HG03103 (cell line): ENCODE measurements around the gene LRRC1.
"Not testable (repeated sequence)": the region's sequence is repeated elsewhere in the genome, so short reads cannot be mapped to it uniquely, and the experiment has no call there.

Source experiments
- ATAC-seq: cut with Tn5 transposase; IDR thresholded peaks from one replicate; pipeline ENCODE4 v1.9.1; 2021; ENCODE audit warnings: low read depth; ENCODE audit not compliant: unreplicated experiment

Gene LRRC1

GRCh38 chr6:53790886-53791285 is 3.9 kb upstream of the LRRC1 start:
- ATAC-seq = no peak

DNA sequence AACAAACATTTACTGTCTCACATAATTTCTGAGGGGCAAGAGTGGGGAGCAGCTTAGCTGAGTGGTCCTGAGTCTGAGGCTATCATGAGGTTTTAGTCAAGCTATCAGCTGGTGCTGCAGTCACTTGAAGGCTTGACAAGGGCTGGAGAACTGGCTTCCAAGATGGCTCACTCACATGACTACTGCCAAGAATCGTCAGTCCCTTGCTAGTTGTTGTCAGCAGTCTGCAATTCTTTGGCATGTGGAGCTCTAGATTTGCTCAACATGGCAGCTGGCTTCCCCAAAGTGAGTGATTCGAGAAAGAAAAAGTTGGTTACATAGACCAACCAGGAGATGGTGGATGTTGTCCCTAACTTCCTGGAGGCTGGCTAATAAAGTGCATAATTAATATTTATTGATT is 2.8 kb upstream of the LRRC1 start:
- ATAC-seq = no peak

- no peak for ATAC-seq
Measured at GRCh38 chr6:53792973-53793317, 1.9 kb upstream of the LRRC1 start.

DNA sequence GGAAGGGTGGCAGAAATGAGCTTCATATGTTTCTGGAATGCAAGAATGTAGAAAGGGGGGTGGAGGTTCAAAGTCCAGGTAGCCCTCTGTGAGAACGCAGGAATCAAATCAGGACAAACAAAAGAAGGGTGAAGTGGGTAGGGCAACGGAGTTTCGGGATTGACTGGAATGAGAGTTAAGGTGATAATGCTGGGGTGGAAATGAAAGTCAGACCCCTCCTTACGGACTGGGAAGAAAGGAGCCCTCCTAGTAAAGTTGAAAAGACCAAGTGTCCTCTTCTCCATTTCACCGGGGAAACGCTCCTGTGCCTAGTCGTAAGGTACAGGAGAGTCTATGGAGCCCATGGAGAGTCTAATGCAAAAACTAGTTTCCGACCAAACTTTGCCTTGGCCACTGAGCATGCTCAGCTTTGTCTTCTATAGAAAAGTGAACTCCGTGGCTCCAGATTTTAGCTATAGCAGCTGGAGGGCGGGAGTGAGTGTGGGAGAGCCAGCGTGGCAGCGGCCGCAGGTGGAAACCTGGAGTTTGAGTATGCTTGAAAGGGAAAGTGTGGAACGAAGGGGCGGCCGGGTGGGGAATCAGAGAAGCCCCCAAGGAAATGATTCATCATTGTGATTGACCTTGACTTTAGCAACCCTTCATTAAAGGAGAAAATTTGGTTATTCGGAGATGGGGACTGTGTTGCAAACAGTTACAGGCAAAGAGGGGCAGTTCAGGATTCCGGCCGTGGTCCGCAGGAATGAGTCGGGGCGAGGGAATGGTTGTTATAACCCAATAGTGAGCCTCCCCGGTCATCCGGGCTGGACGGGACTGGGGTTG is 1.3 kb upstream of the LRRC1 start:
- ATAC-seq = peak; percentile 29

DNA sequence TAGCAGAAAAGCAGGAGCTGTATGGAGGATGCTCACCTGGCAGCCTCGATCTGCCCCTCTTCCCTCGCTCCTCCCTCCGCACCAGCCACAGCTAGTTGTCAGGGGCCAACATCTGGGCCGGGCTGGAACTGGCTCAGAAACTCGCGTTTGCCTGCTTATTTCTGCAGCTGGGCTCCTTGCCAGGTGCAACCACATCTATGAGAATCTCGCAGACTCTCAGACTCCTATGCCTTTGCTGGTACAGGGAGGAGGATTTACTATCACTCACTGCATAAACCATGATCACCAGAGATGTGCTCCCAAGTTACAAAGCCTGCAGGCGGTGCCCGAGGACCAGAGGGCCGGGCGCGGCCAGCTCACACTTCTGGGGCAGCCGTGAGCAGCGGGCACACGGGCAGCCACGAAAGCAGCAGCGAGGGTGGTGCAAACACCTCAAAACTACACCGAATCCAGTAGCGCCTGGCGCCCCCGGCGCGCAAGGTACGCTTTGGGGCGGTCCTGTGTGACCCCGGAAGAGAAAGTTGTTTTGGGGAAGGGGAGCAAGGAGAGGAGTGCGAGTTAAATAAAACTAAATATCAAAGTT is 577 bp upstream of the LRRC1 start:
- ATAC-seq = peak; percentile 33

- peak; percentile 9 for ATAC-seq
Measured at GRCh38 chr6:53795340-53795701, 516 bp downstream of the LRRC1 start.

- no peak for ATAC-seq
Measured at GRCh38 chr6:53795702-53796450, 1.1 kb downstream of the LRRC1 start.

GRCh38 chr6:53796451-53796780 is 1.6 kb downstream of the LRRC1 start:
- no peak for ATAC-seq

GRCh38 chr6:53796791-53797190 is 2.0 kb downstream of the LRRC1 start:
- no peak for ATAC-seq

GRCh38 chr6:53797304-53797703 is 2.5 kb downstream of the LRRC1 start:
- ATAC-seq = no peak

- no peak for ATAC-seq
Measured at GRCh38 chr6:53799340-53799739, 4.5 kb downstream of the LRRC1 start.

DNA sequence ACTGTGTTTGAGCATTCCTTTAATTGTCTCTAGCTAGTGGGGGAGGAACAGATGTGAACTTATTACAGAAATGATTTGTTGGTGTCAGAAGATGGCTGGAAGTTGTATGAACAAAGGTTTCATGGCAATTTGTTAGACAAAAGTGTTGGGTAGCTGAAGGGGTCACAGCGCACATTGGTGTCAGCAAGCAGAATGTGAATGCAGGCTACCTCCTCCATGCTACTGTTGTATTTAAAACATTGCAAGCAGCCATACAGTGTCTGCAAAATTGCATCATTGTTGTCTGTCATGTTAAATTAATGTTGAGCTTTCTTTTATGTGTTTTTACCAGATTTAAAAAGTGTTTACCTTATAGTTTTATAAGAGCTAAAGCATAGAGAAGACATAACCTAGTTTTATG is 6.2 kb downstream of the LRRC1 start:
- no peak for ATAC-seq

DNA sequence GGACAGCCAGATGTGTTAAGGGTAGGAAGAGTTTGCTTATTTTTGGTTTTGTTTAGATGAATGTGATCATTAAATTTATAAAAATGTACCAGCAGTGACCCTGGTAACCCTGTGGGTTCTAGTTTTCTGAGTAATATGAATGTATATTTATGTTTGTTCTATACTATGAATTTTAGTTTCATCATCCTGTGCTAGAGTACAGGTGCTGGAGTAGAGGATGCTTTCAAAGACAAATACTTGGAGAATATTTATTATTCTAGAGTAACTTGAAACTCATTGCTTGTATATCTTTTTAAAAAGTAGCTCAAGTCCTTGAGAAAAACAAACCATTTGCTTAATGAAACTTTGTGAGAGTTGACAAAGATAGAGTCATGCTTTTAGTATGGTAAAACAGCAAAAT is 7.8 kb downstream of the LRRC1 start:
- no peak for ATAC-seq

DNA sequence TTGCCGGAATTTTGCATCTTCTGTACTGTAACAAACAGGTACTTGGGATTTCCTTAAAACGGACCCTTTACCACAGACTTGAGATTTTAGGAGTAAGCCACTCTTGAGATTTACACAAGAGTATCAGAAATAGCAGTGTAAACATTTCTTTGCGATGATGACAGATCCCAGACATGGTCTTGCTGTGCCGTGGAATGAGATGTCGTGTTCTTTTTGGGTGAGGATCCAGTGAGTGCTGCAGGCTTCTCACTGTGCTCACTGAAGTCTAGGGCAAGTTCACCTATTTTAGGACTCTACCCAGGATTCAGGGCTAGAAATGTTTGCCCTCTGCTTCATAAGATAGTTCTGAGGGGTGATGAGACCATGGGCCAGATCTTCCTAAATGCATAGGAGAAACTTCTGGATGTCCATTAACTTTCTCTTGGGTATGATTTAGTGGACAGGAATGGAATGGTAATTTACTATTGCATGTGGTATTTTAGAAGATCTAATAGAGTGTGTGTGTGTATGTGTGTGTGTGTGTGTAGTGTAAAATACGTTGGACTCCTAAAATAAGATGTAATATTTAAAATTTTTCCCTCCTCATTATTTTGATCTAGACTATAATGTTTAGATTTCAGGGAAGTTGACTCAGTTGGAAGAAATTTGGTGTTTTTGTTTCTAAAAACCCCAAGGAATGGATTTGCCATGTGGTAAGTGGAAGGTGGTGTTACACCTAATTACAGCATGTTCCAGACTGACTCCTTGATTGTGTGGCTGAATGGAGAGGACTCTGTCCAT is 8.5 kb downstream of the LRRC1 start:
- no peak for ATAC-seq

GRCh38 chr6:53805016-53805415 is 10.2 kb downstream of the LRRC1 start:
- ATAC-seq = no peak

GRCh38 chr6:53805725-53806124 is 10.9 kb downstream of the LRRC1 start:
- no peak for ATAC-seq

DNA sequence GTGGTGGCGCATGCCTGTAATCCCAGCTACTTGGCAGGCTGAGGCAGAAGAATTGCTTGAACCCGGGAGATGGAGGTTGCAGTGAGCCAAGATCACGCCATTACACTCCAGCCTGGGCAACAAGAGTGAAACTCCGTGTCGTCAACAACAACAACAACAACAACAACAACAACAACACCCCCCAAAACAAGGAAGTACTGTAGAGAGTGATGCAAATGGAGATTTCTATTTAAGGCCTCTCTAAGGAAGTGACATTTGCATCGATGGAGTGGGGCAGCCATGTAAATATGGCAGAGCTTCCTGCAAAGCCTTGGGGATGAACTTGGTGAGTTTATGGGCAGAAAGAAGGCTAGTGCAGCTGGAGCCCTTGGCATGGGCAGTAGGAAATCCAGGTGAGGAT is 12.8 kb downstream of the LRRC1 start:
- ATAC-seq = not testable (repeated sequence)

GRCh38 chr6:53808302-53808881 is 13.6 kb downstream of the LRRC1 start:
- ATAC-seq = no peak

DNA sequence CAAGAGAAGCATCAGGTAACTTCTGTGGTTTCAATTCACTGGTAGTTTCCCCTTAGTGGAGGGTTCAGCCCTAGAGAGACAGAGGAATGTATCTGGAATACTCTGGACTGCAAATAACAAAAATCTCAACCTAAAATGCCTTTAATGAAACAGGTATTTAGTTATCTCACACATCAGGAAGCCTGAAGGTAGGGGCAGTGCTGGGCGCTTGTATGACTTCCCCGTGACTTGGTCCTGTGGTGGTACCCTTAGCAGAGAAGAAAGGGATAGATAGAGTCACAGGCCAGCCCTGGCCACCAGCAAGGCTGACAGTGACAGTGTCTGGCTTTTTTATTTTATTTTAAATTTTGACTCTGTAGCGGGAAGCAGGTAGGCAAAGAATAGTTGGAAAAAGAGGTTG is 14.9 kb downstream of the LRRC1 start:
- no peak for ATAC-seq

DNA sequence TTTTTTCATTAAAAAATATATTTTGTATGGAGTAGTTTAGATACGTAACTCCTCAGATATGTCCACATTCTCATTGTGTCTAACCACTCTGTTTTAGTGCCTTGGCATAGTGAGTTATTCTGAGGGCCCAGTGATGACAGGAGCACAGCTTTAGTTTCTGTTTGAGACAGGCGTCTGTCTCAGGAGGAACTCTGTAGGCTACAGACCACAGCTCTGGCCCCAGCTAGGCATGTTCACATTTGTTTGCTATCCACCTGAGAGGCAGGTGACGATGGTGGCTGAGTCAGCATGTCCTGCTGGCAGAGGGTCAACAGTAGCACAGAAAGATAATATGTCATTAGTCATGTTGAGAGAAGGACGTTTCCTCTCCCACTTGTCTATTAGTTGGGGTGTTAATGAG is 16.3 kb downstream of the LRRC1 start:
- ATAC-seq = peak; percentile 52

- no peak for ATAC-seq
Measured at GRCh38 chr6:53811746-53812145, 16.9 kb downstream of the LRRC1 start.
